Measurements from ENCODE around the gene METTL4. TPM values are rescaled to one million over a fixed set of nuclear protein-coding genes. Genes with fewer than 3 reads are reported as not detected.

The METTL4 gene, protein sequence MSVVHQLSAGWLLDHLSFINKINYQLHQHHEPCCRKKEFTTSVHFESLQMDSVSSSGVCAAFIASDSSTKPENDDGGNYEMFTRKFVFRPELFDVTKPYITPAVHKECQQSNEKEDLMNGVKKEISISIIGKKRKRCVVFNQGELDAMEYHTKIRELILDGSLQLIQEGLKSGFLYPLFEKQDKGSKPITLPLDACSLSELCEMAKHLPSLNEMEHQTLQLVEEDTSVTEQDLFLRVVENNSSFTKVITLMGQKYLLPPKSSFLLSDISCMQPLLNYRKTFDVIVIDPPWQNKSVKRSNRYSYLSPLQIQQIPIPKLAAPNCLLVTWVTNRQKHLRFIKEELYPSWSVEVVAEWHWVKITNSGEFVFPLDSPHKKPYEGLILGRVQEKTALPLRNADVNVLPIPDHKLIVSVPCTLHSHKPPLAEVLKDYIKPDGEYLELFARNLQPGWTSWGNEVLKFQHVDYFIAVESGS
- total RNA-seq, result 8.9 TPM

DNA sequence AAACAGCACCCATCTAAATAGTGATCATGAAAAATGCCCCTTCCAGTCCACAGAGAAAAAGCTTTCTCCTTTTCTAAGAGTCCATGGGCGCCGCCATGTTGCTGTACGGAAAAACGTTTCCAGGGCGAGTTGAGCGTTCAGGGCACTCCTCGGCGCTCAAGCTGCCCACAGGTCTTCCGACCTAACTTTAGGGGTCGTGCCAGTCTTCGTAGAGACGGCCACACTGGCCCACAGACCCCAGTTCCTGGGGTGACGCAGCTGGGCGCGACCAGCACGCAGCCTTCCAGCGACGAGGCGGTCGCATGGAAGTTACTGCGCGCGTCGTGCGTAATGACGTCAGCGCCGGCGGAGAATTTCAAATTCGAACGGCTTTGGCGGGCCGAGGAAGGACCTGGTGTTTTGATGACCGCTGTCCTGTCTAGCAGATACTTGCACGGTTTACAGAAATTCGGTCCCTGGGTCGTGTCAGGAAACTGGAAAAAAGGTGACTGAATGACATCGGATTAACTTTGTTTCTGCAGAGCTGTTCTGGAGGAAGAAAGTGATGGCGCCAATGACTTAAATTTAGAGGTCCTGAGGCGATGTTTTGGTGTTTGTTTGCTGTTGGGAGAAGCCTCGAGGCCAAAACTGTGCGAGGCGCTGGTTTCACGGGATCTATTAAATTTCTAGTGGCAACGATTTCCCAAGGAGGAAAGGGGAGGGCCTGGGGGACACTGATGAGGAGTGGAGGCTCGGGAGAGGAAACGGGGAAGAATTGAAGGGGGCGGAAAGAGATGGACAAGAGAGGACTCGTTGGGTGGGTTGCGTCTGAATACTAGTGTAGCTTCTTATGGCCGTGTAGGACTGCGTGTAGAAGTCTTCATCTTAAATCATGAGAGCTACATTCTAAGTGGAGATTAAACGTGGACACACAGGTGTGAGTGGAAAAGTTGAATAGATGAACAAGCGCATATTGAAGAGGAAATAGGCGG lies at the start of gene METTL4, which contains the start of gene NDC80:
Gene METTL4, minus strand, starts transcription at position 306 of the 971 bp plus-strand sequence. CDS start 4,289 bp downstream, outside the sequence.
Gene NDC80, plus strand, starts transcription at position 358 of the 971 bp plus-strand sequence. CDS start 1,429 bp downstream, outside the sequence.
- peak; percentile 83 for DNase-seq (ENCODE audit: low spot score)

DNA sequence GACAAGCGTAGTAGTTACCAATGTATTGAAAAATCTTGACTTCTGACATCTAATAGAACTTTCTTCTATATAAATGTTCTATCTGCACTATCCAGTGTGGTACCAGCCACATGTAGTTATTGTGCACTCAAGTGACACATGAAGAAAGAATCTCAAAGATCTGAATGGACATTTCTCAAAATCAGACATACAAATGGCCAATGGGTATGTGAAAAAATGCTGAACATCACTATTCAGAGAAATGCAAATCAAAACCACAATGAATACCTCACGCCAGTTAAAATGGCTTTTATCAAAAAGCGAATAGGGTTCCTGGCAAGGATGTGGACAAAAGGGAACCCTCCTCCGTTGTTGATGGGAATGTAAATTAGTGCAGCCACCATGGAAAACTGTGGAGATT lies 46.7 kb upstream of the METTL4 start:
- DNase-seq (ENCODE audit: low spot score), result no peak

DNA sequence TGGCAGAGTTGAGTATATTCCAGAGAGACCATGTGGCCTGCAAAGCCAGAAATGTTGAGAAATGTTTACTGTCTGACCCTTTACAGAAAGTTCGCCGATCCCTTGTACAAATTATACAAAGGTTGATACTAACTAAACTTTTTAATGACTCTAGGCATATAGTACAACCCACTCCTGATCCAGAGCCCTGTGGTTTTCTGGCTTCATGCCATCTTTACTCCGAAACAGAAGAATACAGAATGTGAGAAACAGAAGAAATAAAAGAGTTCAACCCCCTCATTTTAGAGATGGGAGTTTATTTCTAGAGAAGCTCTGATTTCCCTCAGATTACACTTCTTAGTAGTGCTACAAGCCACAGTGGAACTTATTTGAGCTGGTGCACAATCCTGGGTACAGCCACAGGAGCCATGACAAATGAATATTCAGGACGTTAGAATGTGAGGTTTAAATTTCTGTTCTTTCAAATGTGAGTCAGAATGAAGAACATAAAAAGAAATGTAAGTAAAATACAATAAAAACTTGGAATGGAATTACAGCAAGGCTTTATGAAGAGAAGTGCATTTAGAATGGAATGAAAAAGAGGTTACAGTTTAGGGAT lies 46.2 kb upstream of the METTL4 start:
- DNase-seq (ENCODE audit: low spot score), result no peak

DNA sequence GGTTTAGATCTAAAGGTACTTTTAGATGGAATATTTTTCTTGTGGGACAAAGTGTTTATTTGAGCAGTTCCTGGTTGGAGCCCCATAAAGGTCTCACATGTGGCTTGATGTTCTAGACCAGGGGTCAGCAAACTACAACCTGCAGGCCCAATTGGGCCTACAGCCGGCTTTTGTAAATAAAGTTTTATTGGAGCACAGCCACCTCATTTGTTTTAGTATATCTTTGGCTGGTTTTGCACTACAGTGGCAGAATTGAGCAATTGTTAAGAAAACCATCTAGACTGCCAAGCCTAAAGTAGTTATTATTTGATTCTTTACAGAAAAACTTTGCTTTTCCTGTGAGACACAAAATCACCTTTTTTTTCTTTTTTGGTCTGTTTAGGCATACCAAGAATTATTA lies 41.7 kb upstream of the METTL4 start:
- DNase-seq (ENCODE audit: low spot score), result no peak

DNA sequence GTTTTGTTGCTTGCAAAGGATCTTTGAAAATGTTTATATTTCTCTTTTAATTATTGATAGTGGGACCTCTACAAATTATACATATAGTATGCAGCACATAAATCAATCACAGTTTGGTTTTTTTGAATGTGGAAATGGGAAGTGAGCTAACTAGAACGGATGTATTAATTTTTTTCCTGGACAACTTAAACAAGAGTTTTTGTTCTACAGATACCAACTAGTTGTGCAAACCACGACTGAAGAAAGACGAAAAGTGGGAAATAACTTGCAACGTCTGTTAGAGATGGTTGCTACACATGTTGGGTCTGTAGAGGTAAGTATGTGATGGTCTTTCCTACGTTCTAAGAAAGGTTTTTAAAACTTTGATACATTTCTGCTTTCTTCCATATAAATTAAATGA lies 39.2 kb upstream of the METTL4 start:
- DNase-seq (ENCODE audit: low spot score), result no peak

DNA sequence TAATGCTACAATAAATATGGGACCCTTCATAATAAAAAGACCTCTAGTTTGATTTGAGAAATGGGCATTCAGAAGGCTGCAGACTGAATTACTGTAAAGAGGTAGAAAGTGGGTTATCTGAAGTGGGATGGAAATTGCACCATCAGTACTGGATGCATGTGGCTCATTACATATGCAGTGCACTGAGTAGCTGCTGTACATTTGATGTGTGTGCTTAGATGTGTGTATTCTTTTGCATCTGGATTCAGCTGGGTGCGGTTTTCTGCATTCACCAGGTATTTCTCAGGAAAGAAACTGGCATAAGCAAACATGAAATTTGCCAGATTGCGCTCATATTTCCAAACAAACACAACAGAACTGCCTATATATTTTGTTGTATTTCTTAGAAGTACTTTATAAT lies 38.3 kb upstream of the METTL4 start:
- DNase-seq (ENCODE audit: low spot score), result no peak

DNA sequence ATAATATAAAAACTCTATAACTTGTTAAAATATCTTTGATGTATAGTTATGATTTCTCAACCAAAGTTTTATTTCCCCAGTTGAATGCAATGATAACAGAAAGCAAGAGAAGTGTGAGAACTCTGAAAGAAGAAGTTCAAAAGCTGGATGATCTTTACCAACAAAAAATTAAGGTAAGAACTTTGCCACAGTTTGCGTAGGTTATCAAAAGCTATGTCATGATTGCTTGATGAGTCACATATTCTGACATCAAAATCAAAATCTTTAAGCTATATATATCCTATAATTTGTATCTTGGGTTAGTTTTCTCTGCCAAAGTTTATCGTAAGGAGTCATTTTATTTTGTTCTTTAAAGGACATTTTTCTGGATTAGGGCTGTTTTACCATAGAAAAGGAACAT lies 35.0 kb upstream of the METTL4 start:
- DNase-seq (ENCODE audit: low spot score), result no peak

DNA sequence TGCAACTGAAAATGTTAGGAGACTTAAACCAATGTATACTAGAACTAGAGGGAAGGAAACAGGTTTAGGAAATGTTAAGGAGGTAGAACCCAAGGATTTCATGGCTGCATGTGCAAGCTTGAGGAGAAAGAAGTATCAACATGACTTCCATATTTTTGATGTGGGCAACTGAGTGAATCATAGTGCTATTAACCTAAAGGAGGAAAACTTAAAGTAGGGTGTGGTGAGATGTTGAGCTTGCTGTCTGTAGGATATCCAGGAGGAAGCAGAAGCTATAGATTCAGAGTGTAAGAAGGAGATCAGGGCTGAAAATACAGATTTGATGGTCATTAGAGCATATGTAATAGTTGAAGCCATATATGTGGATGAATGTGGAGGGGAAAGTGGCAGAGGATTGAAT lies 31.5 kb upstream of the METTL4 start:
- DNase-seq (ENCODE audit: low spot score), result no peak

DNA sequence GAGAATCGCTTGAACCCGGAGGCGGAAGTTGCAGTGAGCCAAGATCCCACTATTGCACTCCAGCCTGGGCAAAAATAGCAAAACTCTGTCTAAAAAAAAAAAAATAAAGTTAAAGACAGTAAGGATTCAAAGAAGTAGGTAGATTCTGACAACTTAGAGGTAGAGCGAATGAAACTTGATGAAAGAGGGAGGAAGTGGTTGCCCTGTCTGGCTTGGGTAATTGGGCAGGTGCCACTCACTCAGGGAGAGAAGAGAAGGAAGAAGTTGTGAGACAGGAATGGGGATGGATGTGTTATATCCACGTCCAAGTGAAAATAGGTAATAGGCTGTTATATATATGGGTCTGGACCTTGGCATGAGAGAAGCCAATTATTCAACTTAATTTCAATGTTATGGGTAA lies 26.3 kb upstream of the METTL4 start:
- DNase-seq (ENCODE audit: low spot score), result no peak

DNA sequence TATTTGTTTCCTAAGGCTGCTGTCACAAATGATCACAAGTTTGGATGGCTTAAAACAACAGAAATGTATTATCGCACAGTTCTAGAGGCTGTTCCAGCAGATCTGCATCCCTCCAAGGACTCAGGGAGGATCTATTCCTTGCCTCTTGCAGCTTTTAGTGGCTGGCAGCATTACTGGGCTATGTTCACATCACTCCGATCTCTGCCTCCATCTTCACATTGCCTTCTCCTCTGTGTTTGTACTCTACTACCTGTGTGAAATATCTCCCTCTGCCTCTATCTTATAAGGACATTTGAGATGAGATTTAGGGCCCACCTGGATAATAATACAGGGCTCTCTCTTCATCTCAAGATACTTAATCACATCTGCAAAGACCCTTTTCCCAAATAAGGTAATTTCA lies 19.0 kb upstream of the METTL4 start:
- no peak for DNase-seq (ENCODE audit: low spot score)

DNA sequence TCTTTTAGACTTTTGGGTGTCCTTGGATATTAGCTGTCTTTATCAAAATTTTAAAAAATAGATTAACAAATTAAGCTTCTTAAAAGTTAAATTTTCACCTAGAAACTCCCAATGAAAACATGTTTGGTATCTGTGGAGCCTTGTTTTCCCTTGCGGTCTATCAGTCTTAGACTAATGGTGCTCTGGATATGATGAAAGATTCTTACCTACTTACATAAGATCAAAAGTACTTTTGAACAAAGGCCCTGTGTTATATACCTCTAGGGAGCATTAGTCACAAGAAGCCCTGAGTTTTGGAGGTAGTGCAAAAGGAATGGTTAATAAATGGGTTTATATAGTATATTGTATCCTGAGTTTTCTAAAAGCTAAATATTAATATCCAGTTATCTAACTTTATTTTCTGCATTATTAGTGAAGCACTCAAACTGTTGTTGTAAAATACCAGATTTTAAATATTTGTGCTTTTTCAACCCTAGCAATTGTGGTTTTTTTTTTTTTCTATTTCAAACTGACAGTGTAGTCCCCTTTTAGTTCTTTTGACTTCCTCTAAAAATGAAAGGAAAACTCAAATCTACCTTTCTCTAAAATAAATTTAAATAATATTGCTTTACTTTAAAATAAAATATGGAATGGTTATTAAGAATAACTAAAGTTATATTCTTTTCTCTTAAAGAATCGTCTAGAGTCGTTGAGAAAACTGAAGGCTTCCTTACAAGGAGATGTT lies 18.2 kb upstream of the METTL4 start:
- no peak for DNase-seq (ENCODE audit: low spot score)

DNA sequence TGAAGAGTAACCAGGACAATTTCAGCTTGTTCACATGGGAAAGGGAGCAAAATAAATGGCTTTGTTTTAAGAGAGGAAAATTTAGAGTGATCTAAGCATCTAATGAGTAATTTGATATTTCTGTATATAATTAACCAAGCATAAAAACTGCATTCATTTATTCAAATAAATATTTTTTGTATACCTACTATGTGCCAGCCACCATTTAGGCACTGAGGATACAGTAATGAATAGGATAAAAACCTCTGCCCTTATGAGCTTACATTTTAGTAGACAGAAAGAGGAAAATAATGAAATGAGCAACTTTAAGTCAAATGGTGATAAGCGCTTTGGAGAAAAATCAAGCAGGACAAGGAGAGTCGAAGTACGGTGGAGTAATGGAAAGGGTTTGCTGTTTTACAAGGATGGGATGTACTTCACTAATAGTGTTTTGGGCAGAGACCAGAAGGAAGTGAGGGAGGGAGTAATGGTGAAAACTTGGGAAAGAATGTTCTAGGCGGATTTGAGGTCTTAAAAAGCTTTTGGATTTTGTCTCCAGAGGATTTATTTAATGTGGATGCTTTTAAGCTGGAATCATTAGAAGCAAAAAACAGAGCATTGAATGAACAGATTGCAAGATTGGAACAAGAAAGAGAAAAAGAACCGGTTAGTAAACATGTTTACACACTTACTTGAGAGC lies 17.5 kb upstream of the METTL4 start:
- no peak for DNase-seq (ENCODE audit: low spot score)

DNA sequence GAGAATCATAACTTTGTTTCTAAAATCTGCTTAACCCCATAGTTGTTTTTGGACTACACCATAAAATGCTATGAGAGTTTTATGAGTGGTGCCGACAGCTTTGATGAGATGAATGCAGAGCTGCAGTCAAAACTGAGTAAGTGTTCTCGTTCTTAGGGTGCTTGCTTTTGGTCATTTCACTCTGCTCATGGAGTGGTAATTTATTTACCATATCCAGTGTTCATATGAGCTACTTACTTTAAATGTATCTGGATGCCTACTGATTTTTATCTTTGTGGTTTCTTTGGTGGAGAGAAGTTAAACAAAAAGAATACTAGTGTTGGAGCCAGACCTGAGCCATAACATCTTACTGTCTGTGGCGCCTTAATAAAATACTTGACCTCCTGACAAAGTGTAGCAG lies 16.5 kb upstream of the METTL4 start:
- DNase-seq (ENCODE audit: low spot score), result no peak

DNA sequence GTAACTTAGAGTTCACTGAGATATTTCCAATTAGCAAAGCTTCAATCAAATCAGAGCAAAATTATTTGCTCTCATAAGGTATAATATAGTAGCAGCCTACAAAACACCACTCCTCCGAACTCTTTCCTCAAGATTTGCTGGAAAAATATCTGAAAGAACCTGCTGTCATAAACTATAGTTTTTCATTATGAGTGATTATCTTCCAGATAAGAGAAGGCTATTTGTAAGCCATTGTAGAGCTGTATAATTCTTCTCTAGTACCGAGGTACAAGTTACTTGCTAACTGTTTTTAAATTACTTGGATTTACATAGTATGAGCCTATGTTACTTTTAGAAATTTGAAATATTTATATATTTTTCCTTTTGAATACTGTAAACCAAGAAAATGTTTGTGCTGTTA lies 2.1 kb upstream of the METTL4 start:
- DNase-seq (ENCODE audit: low spot score), result no peak

DNA sequence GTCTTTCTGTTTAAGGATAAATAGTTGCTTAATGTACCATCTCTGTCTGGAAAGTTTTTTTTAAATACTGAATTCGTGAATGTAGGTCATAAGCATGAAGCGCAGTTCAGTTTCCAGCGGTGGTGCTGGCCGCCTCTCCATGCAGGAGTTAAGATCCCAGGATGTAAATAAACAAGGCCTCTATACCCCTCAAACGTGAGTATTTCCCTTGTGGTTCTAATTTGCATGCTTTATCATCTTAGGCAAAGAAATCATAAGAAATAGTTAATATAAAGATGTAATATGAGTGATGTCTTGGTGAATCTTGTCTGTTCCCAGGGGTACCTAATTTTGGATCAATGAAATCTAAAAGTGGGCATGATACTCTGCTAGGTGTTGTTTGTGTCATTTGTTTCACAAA lies 1.6 kb upstream of the METTL4 start:
- DNase-seq (ENCODE audit: low spot score), result no peak

DNA sequence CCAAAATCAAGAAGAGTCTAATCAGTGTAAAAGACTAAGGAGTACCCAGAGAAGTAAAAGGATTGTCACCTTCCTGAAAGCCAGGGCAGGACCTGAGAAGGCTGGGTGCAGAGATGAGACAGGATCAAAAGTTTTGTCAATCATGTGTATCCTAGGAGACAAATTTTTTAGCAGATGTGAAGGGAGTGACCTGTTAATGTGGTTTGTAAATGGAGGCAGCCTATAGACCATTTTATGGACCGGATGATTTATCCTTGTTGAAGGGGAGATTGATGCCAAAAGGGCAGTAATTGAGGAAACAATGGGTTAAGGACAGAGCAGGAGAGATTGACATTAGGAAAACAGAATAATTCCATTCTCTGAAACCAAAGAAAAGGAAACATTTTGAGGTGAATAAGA lies 865 bp upstream of the METTL4 start:
- no peak for DNase-seq (ENCODE audit: low spot score)

DNA sequence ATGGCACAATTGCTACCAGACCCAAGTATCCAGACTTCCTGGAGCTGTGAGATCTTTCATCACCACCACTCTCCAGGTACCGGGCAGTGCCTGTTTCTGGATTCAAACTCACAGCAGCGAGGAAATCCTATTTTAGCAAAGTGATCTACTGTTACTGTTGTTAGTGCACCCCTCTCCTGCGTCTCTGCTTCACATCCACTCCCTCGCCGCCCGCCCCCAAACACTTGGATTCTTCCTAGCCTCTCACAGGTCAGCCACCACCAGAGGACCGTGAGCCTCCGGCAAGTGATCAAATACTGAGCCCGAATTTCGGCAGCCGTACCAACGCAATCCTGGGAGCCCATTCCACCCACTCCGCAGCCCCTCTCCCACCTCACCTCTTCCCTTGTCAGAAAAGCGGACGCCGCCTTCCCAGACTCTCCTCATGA lies 519 bp downstream of the METTL4 start:
- DNase-seq (ENCODE audit: low spot score), result peak; percentile 63

DNA sequence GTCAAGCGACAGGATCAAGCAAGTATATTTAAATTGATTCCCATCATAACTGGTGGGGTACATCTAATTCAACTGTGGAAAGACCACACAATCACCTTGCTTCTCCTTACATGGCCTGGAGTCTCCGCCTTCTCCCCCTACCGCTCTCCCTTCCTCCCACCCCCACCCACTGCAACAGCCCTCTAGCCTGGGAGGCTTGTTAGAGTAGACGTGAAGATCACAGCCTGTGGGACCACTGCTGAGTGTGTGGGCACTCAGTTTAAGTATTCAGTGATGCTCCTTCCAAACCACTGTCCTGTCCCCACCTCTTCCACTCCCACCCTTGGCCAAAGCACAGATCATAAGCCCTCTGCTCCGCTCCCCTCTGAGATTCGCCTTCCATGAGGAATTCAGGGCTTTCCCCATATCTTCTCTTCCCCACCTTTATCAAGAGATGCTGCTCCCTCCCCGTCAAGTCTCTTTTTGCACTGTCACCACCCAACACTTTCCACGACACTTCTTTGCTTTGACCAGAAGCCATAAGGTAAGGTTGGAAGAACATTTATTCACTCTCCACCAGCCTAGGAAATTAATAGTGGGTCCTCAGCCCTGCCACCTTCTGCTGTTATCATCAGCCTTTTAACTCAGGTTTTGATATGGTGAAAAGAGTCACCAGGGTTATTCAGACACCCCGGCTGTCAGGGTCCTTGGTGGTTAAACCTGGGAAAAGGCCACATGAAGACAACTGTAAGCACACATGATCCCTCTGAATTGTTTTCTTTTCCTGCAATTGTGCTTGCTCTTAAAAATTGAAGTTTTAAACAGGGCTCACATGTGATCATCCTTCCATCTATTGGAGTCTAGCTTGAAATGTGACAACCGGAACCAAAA lies 1.7 kb downstream of the METTL4 start:
- DNase-seq (ENCODE audit: low spot score), result no peak

DNA sequence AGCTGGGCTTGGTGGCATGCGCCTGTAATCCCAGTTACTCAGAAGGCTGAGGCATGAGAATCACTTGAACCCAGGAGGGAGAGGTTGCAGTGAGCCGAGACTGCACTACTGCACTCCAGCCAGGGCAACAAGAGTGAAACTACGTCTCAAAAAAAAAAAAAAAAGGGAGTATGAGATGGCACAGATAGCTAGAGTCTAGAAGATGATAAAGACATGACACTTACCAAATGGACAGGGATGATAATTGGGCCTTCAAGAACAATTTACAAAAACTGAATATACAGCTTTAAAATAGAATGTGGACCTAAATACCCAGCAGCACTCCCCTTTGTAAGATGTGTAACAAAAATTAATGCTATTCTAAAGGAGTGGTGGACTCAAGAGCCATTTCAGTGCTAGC lies 2.7 kb downstream of the METTL4 start:
- DNase-seq (ENCODE audit: low spot score), result no peak

DNA sequence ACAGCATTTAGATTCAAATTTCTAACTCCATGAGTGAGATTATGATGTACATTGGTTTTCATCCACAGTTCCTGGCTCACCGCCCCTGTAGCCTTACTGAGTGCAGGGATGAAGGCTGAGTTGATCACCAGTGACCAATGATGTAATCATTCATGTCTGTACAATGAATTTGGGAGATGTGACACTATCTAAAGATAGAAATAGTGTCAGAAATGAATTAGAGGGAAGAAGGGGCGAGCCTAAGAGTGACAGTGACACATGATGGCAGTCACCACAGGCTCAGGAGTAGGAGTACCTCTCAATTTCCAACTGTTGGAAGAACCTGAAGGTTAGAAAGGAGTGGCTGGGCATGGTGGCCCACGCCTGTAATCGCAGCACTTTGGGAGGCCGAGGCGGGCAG lies 3.2 kb downstream of the METTL4 start:
- DNase-seq (ENCODE audit: low spot score), result no peak

All from mucosa of gallbladder (tissue), 1 donor.